HepG2 (cell line): ENCODE measurements around the gene CNPY4. TPM values are rescaled to one million over a fixed set of nuclear protein-coding genes. Genes with fewer than 3 reads are reported as not detected.
A peak's percentile ranks its signal among the peaks of the same experiment; 100 is the strongest.

Experiments used
- CCAR2 ChIP-seq: fragments of 200-400 bp; formaldehyde crosslinking; optimal IDR thresholded peaks from 2 replicates; pipeline ENCODE3; 2018; ENCODE audit warnings: low read depth, mild to moderate bottlenecking, low read length, moderate library complexity
- E2F1 ChIP-seq: sonication (generic); formaldehyde crosslinking; IDR thresholded peaks from 2 replicates; pipeline ENCODE4 v1.5.0; 2020; ENCODE audit warnings: missing genetic modification reagents
- GZF1 ChIP-seq: sonication (generic); formaldehyde crosslinking; IDR thresholded peaks from 2 replicates; pipeline ENCODE4 v1.5.1; 2020; ENCODE audit warnings: mild to moderate bottlenecking, missing genetic modification reagents
- PHF5A ChIP-seq: IDR thresholded peaks from one replicate; pipeline ENCODE4 v1.6.1; 2018; ENCODE audit warnings: low read depth, missing genetic modification reagents; ENCODE audit not compliant: unreplicated experiment
- SAP130 ChIP-seq: IDR thresholded peaks from 2 replicates; pipeline ENCODE4 v1.6.1; 2016; ENCODE audit warnings: low read depth
- SMC3 ChIP-seq: IDR thresholded peaks from 2 replicates; pipeline ENCODE4 v1.6.1; 2011; ENCODE audit warnings: low read length, improper control_type of control experiment
- SRY ChIP-seq: sonication (generic); formaldehyde crosslinking; IDR thresholded peaks from 2 replicates; pipeline ENCODE4 v1.8.0; 2022; ENCODE audit warnings: mild to moderate bottlenecking, missing genetic modification reagents
- TBP ChIP-seq: sonication (generic); formaldehyde crosslinking; IDR thresholded peaks from 2 replicates; pipeline ENCODE4 v1.5.0; 2020; ENCODE audit warnings: missing genetic modification reagents
- ZFP41 ChIP-seq: sonication (generic); formaldehyde crosslinking; IDR thresholded peaks from 2 replicates; pipeline ENCODE4 v1.4.0; 2020; ENCODE audit warnings: mild to moderate bottlenecking, missing genetic modification reagents, borderline replicate concordance
- ZMAT3 ChIP-seq: sonication (generic); formaldehyde crosslinking; conservative IDR thresholded peaks from 2 replicates; pipeline ENCODE4 v1.7.0; 2021; ENCODE audit warnings: missing genetic modification reagents
- ZNF30 ChIP-seq: sonication (generic); formaldehyde crosslinking; IDR thresholded peaks from 2 replicates; pipeline ENCODE4 v1.5.0; 2020; ENCODE audit warnings: mild to moderate bottlenecking, missing genetic modification reagents
- ZNF333 ChIP-seq: sonication (generic); formaldehyde crosslinking; IDR thresholded peaks from 2 replicates; pipeline ENCODE4 v1.4.0; 2020; ENCODE audit warnings: mild to moderate bottlenecking, missing genetic modification reagents, borderline replicate concordance
- ZNF660 ChIP-seq: sonication (generic); formaldehyde crosslinking; IDR thresholded peaks from 2 replicates; pipeline ENCODE4 v1.5.1; 2020; ENCODE audit warnings: mild to moderate bottlenecking, low read depth, missing genetic modification reagents, borderline replicate concordance
- ZXDC ChIP-seq: sonication (generic); formaldehyde crosslinking; IDR thresholded peaks from 2 replicates; pipeline ENCODE4 v1.5.0; 2020; ENCODE audit warnings: mild to moderate bottlenecking, missing genetic modification reagents
- polyA plus RNA-seq, 8 experiments: library from polyadenylated mRNA; depleted of rRNA in 3 of 8; stranded (reverse) in 7 of 8; unstranded in 1 of 8; fragments of >200 nt; fragmentation: Illumina TruSeq in 4 of 8; extraction: Trizol in 4 of 8; gene quantifications; 2 replicates each; pipeline versions ENCODE4 v1.2.1 to v1.2.3, GENCODE V29; 2011 to 2016; ENCODE audit warnings: low read depth in 4 of 8, missing spikeins in 1 of 8, mixed read lengths in 1 of 8; ENCODE audit not compliant: insufficient read depth in 1 of 8
- total RNA-seq, 5 experiments: library from RNA; depleted of rRNA; stranded (reverse); fragments of >200 nt; fragmentation: Illumina TruSeq; extraction: Trizol; gene quantifications; 2 replicates each; pipeline ENCODE4 v1.2.3, GENCODE V29; 2016; ENCODE audit warnings: low read depth in 1 of 5
- TF ChIP-seq, protein P1 (sequence below): sonication (generic); formaldehyde crosslinking; IDR thresholded peaks from 2 replicates; pipeline ENCODE4 v1.4.0; 2020; ENCODE audit warnings: low read depth, mild to moderate bottlenecking, missing genetic modification reagents
- TF ChIP-seq, protein P2 (sequence below): sonication (generic); formaldehyde crosslinking; IDR thresholded peaks from 2 replicates; pipeline ENCODE4 v1.4.0; 2020; ENCODE audit warnings: missing genetic modification reagents
- TF ChIP-seq, protein P3 (sequence below): sonication (generic); formaldehyde crosslinking; IDR thresholded peaks from 2 replicates; pipeline ENCODE4 v1.4.0; 2020; ENCODE audit warnings: missing genetic modification reagents, mild to moderate bottlenecking, borderline replicate concordance

Gene CNPY4
- total and polyA plus RNA-seq, 2 of the 13 experiments (the other 11 are each of a cell fraction or from before 2014, with no cell fraction given): 6.2 to 12.7 TPM

- TF ChIP-seq CCAR2 (no peak), SMC3 (no peak), PHF5A (CRISPR knock-in tag) (no peak), ZNF660 (CRISPR knock-in tag) (no peak), TBP (CRISPR knock-in tag) (no peak), ZFP41 (CRISPR knock-in tag) (no peak), E2F1 (no peak), GZF1 (CRISPR knock-in tag) (no peak), ZMAT3 (CRISPR knock-in tag) (no peak), SAP130 (0 out of 2 replicates have a peak, but pooled peaks have one; percentile 10), ZNF333 (CRISPR knock-in tag) (no peak), ZNF30 (CRISPR knock-in tag) (no peak), ZXDC (CRISPR knock-in tag) (no peak), SRY (CRISPR knock-in tag) (no peak)
- TF ChIP-seq, protein P1, sequence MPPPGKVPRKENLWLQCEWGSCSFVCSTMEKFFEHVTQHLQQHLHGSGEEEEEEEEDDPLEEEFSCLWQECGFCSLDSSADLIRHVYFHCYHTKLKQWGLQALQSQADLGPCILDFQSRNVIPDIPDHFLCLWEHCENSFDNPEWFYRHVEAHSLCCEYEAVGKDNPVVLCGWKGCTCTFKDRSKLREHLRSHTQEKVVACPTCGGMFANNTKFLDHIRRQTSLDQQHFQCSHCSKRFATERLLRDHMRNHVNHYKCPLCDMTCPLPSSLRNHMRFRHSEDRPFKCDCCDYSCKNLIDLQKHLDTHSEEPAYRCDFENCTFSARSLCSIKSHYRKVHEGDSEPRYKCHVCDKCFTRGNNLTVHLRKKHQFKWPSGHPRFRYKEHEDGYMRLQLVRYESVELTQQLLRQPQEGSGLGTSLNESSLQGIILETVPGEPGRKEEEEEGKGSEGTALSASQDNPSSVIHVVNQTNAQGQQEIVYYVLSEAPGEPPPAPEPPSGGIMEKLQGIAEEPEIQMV (CRISPR knock-in tag): no peak
- TF ChIP-seq, protein P2, sequence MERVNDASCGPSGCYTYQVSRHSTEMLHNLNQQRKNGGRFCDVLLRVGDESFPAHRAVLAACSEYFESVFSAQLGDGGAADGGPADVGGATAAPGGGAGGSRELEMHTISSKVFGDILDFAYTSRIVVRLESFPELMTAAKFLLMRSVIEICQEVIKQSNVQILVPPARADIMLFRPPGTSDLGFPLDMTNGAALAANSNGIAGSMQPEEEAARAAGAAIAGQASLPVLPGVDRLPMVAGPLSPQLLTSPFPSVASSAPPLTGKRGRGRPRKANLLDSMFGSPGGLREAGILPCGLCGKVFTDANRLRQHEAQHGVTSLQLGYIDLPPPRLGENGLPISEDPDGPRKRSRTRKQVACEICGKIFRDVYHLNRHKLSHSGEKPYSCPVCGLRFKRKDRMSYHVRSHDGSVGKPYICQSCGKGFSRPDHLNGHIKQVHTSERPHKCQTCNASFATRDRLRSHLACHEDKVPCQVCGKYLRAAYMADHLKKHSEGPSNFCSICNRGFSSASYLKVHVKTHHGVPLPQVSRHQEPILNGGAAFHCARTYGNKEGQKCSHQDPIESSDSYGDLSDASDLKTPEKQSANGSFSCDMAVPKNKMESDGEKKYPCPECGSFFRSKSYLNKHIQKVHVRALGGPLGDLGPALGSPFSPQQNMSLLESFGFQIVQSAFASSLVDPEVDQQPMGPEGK (CRISPR knock-in tag): peak; percentile 36; the same call in 1 of the 2 replicates
- TF ChIP-seq, protein P3, sequence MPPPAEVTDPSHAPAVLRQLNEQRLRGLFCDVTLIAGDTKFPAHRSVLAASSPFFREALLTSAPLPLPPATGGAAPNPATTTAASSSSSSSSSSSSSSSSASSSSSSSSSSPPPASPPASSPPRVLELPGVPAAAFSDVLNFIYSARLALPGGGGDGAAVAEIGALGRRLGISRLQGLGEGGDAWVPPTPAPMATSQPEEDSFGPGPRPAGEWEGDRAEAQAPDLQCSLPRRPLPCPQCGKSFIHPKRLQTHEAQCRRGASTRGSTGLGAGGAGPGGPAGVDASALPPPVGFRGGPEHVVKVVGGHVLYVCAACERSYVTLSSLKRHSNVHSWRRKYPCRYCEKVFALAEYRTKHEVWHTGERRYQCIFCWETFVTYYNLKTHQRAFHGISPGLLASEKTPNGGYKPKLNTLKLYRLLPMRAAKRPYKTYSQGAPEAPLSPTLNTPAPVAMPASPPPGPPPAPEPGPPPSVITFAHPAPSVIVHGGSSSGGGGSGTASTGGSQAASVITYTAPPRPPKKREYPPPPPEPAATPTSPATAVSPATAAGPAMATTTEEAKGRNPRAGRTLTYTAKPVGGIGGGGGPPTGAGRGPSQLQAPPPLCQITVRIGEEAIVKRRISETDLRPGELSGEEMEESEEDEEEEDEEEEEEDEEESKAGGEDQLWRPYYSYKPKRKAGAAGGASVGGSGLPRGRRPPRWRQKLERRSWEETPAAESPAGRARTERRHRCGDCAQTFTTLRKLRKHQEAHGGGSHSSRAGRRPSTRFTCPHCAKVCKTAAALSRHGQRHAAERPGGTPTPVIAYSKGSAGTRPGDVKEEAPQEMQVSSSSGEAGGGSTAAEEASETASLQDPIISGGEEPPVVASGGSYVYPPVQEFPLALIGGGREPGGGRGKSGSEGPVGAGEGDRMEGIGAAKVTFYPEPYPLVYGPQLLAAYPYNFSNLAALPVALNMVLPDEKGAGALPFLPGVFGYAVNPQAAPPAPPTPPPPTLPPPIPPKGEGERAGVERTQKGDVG (CRISPR knock-in tag): no peak
Observed at GRCh38 chr7:100171087-100171681, 51.8 kb downstream of the CNPY4 start (continued).
